GM15510 (cell line): Measurements from ENCODE around the gene VPS13A.

Experiments
- POLR2A ChIP-seq: IDR thresholded peaks from 3 replicates; pipeline ENCODE4 v1.6.1; 2011; ENCODE audit warnings: borderline replicate concordance; ENCODE audit not compliant: insufficient read length; ENCODE audit errors: extremely low read depth

The VPS13A gene

GRCh38 chr9:77453825-77454647, 276.7 kb downstream of the VPS13A start:
- TF ChIP-seq POLR2A: no peak

GRCh38 chr9:77454663-77455062, 277.3 kb downstream of the VPS13A start:
- TF ChIP-seq POLR2A: no peak

GRCh38 chr9:77455312-77455927, 278.1 kb downstream of the VPS13A start:
- TF ChIP-seq POLR2A: no peak

GRCh38 chr9:77456829-77457437, 279.6 kb downstream of the VPS13A start:
- no peak for TF ChIP-seq POLR2A

DNA sequence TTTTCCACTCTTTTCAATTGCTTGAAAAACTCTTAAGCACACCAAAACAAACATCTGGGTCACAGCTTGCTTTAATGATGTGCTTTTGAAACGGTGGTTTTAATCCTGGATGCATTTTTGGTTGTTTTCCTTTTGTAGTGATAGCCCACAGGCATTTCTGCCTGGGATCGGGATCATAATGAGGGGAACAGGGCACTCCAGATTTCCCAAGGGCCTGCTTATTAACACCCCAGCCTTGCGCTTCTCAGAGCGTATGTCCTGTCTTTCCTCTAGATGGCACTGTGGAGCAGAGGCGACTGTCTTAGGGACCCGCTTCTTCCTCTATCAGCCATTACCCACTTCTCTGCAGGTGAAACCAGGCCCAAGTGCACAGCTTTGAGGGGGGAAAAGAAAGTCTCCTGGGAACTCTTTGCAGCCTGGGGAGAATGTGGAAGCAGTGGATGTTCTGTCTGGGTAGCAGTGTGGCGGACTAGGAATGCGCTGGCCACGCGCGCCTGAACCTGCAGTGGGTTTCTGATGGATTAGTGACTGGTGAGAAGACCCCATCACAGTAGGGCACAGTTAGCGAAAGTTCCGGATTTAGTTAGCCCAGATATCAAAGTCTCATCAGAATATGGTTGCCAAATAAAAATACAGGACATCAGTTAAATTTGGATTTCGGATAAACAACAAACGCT, 280.7 kb downstream of the VPS13A start:
- no peak for TF ChIP-seq POLR2A

- no peak for TF ChIP-seq POLR2A
Measured at GRCh38 chr9:77460938-77461337, 283.6 kb downstream of the VPS13A start.

DNA sequence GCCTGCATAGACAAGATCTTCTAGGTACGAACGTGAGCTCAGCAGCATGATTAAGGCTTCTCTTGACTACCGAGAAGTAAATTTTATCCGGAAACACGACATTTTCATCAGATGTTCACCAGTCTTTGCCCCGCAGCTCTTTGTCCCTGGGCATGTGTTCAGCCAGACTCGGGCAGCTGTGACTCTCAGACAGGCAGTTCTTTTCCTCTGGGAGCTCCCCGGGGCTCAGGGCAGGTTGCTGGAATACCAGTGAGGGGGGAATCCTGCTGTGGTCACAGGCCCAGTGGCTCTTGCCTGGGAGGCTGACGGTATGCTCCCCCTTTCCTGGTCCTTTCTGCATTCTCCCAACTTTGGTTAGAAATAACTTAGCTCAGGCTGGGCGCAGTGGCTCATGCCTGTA, 284.7 kb downstream of the VPS13A start:
- TF ChIP-seq POLR2A: no peak

DNA sequence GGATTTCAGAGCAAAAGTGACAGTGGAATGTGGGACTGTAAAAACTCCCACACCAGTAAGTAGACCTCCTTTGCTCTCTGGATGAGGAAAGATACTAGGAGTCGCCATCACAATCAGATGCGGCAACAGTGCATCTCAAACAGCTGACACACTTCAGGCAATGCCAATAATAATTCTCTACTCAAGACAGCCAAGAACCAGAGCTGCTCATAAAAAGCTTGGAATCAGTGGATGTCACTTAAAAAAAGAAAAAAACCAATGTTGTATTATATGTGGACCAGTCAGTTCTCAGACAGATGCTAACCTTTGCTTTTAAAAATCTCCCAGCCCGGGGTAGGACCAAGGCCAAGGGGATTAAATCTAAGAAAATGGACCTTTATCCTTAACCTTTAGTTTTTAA, 285.8 kb downstream of the VPS13A start:
- TF ChIP-seq POLR2A: no peak

GRCh38 chr9:77464661-77465060, 287.3 kb downstream of the VPS13A start:
- no peak for TF ChIP-seq POLR2A

DNA sequence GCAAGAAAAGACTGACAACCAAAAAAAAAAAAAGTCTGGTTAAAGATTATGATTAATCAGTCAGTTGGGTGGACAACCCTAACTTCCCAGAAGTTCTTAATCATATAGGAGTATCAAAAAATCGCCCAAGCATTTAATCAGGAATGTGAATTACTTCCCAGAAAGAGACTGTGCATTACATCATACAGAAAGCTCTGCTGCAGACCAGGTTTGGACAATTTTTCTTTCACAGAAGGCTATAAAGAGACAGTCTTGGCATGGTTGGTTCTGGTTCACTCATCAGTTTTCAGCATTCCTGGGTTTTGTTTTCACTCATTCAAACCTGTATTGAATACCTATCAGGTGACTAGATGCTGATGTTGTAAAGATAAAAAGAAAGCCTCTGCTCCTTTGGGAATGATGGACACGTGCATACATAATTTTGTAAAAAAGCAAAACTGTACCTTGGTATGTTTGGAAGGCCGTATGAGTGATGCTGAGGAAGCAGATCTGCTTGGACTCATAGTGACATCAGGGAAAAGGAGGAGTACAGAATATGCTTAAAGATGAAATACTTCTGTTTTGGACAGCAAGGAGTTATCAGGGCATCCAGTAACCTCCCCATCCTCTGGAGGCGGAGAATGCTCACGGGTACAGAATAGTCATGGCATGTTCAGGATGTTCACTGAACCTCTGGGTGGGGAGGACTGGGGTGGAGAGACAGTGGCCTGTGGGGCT, 292.3 kb downstream of the VPS13A start:
- TF ChIP-seq POLR2A: no peak
